SK-N-SH (cell line): ENCODE data around the gene NFATC4. TPM values are rescaled to one million over a fixed set of nuclear protein-coding genes. Genes with fewer than 3 reads are reported as not detected.
"Not testable (repeated sequence)": the region's sequence is repeated elsewhere in the genome, so short reads cannot be mapped to it uniquely, and the experiment has no call there.

Source experiments
- CTCF ChIA-PET: fragments of 300-600, 350-600 bp; formaldehyde crosslinking; extraction: SDS; loops from one replicate; lab custom pipeline; 2021; lab: Yijun Ruan, JAX
- POLR2A ChIA-PET: fragments of 350-600 bp; sonication (Branson Sonifier 250); formaldehyde crosslinking; extraction: SDS; loops from one replicate; lab custom pipeline; 2020; ENCODE audit warnings: antibody characterized with exemption, inconsistent platforms; lab: Yijun Ruan, JAX
- DNase-seq: peaks from one replicate; pipeline ENCODE4 v3.0.0; 2012
- H2AFZ ChIP-seq: fragments of 200-600 bp; sonication (generic); 2 replicates; pipeline ENCODE4 v1.8.1; 2016; ENCODE audit warnings: antibody characterized with exemption, mild to moderate bottlenecking, low read depth
- H3F3A ChIP-seq: fragments of 200-600 bp; sonication (generic); replicated peaks from 2 replicates; pipeline ENCODE3; 2016; ENCODE audit warnings: antibody characterized with exemption, mild to moderate bottlenecking; ENCODE audit not compliant: insufficient read depth
- H3K27ac ChIP-seq, 2 experiments: fragments of 200-500 bp in 1 of 2; fragments of 200-600 bp in 1 of 2; sonication (Bioruptor generic) in 1 of 2; sonication (generic), shearing (Covaris generic) in 1 of 2; 2 replicates each; pipeline versions ENCODE4 v1.5.1 to v1.6.1; 2014 to 2016; ENCODE audit warnings: low read depth in 2 of 2, inconsistent platforms in 1 of 2, low read length in 1 of 2, mild to moderate bottlenecking in 1 of 2, mixed read lengths in 1 of 2
- H3K27me3 ChIP-seq: fragments of 200-600 bp; sonication (generic), shearing (Covaris generic); 2 replicates; pipeline ENCODE4 v1.6.1; 2016; ENCODE audit warnings: mixed run types; ENCODE audit not compliant: insufficient read depth
- H3K36me3 ChIP-seq, 2 experiments: fragments of 200-500 bp in 1 of 2; fragments of 200-600 bp in 1 of 2; sonication (Bioruptor generic) in 1 of 2; sonication (generic) in 1 of 2; replicated peaks in 1 of 2; 2 replicates each; pipeline versions ENCODE3 to v1.5.1; 2014 to 2016; ENCODE audit warnings: low read length in 1 of 2, mild to moderate bottlenecking in 1 of 2; ENCODE audit not compliant: insufficient read depth in 2 of 2, control insufficient read depth in 1 of 2
- H3K4me1 ChIP-seq, 2 experiments: fragments of 200-500 bp in 1 of 2; fragments of 200-600 bp in 1 of 2; sonication (Bioruptor generic) in 1 of 2; sonication (generic), shearing (Covaris generic) in 1 of 2; 2 replicates each; pipeline versions ENCODE4 v1.5.1 to v1.6.1; 2014 to 2016; ENCODE audit warnings: low read depth in 1 of 2, low read length in 1 of 2, mixed run types in 1 of 2; ENCODE audit not compliant: insufficient read depth in 2 of 2, control insufficient read depth in 1 of 2
- H3K4me2 ChIP-seq: fragments of 200-600 bp; sonication (generic), shearing (Covaris generic); 2 replicates; pipeline ENCODE4 v1.6.1; 2017; ENCODE audit warnings: mixed run types
- H3K4me3 ChIP-seq, 2 experiments: fragments of 200-500 bp in 1 of 2; fragments of 200-600 bp in 1 of 2; sonication (Bioruptor generic) in 1 of 2; sonication (generic), shearing (Covaris generic) in 1 of 2; 2 replicates each; pipeline versions ENCODE4 v1.5.1 to v1.8.1; 2014 to 2016; ENCODE audit warnings: low read depth in 2 of 2, inconsistent platforms in 1 of 2, low read length in 1 of 2, mild to moderate bottlenecking in 1 of 2, mixed read lengths in 1 of 2, moderate library complexity in 1 of 2
- H3K79me2 ChIP-seq: fragments of 200-600 bp; sonication (generic); 2 replicates; pipeline ENCODE4 v1.8.1; 2017; ENCODE audit warnings: mild to moderate bottlenecking; ENCODE audit not compliant: insufficient read depth
- H3K9ac ChIP-seq: fragments of 200-600 bp; sonication (generic); 2 replicates; pipeline ENCODE4 v1.6.1; 2017; ENCODE audit warnings: mixed run types
- H3K9me2 ChIP-seq: fragments of 200-600 bp; sonication (generic); 2 replicates; pipeline ENCODE4 v1.6.1; 2017; ENCODE audit warnings: mixed run types
- H3K9me3 ChIP-seq: fragments of 200-600 bp; sonication (generic); 2 replicates; pipeline ENCODE4 v1.6.1; 2017; ENCODE audit warnings: mixed run types, mild to moderate bottlenecking, moderate library complexity
- H4K20me1 ChIP-seq: fragments of 200-600 bp; sonication (generic); 2 replicates; pipeline ENCODE4 v1.6.1; 2017; ENCODE audit warnings: mild to moderate bottlenecking, mixed run types; ENCODE audit not compliant: insufficient read depth
- CHD2 ChIP-seq: fragments of 150-350 bp; IDR thresholded peaks from 2 replicates; pipeline ENCODE4 v1.6.1; 2018; ENCODE audit warnings: low read length; ENCODE audit not compliant: partially characterized antibody
- ELF1 ChIP-seq: IDR thresholded peaks from 2 replicates; pipeline ENCODE4 v1.4.0; 2012
- EP300 ChIP-seq, 2 experiments: IDR thresholded peaks; 2 replicates each; pipeline versions ENCODE4 v1.4.0 to v1.6.1; 2012; ENCODE audit warnings: borderline replicate concordance in 1 of 2, low read depth in 1 of 2, low read length in 1 of 2
- EZH2phosphoT487 ChIP-seq: fragments of 200-600 bp; sonication (generic); IDR thresholded peaks from 2 replicates; pipeline ENCODE4 v1.6.1; 2017; ENCODE audit warnings: low read depth, mixed run types, mild to moderate bottlenecking, antibody characterized with exemption, moderate library complexity, borderline replicate concordance
- FOXM1 ChIP-seq: IDR thresholded peaks from 2 replicates; pipeline ENCODE4 v1.4.0; 2012; ENCODE audit warnings: low read depth, mild to moderate bottlenecking
- GATA2 ChIP-seq: sonication (generic); formaldehyde crosslinking; IDR thresholded peaks from 2 replicates; pipeline ENCODE4 v1.5.0; 2020; ENCODE audit warnings: mild to moderate bottlenecking, missing genetic modification reagents
- JUND ChIP-seq: IDR thresholded peaks from 2 replicates; pipeline ENCODE4 v1.4.0; 2012
- MEF2A ChIP-seq: IDR thresholded peaks from 2 replicates; pipeline ENCODE4 v1.4.0; 2012; ENCODE audit warnings: low read depth, borderline replicate concordance
- NFIC ChIP-seq: IDR thresholded peaks from 2 replicates; pipeline ENCODE4 v1.4.0; 2012; ENCODE audit warnings: borderline replicate concordance
- POLR2AphosphoS5 ChIP-seq: IDR thresholded peaks from 2 replicates; pipeline ENCODE4 v1.6.1; 2012; ENCODE audit warnings: low read depth, low read length
- RAD21 ChIP-seq: IDR thresholded peaks from 2 replicates; pipeline ENCODE4 v1.6.1; 2012; ENCODE audit warnings: mild to moderate bottlenecking, low read length
- RCOR1 ChIP-seq: fragments of 150-350 bp; IDR thresholded peaks from 2 replicates; pipeline ENCODE4 v1.6.1; 2017; ENCODE audit warnings: antibody characterized with exemption, low read length
- SIN3A ChIP-seq: IDR thresholded peaks from 2 replicates; pipeline ENCODE4 v1.6.1; 2012; ENCODE audit warnings: low read depth, mild to moderate bottlenecking, low read length, moderate library complexity, borderline replicate concordance
- TAF1 ChIP-seq: IDR thresholded peaks from 2 replicates; pipeline ENCODE4 v1.6.1; 2012; ENCODE audit warnings: low read depth, mild to moderate bottlenecking, low read length, moderate library complexity, borderline replicate concordance
- TCF12 ChIP-seq: IDR thresholded peaks from 2 replicates; pipeline ENCODE4 v1.4.0; 2012
- YY1 ChIP-seq: IDR thresholded peaks from 2 replicates; pipeline ENCODE4 v1.4.0; 2012; ENCODE audit warnings: low read depth, mild to moderate bottlenecking
- WGBS: methylation state at CpG from one replicate; pipeline ENCODE4 v1.1.6; 2017; ENCODE audit warnings: low lambda C conversion rate; 5-methylcytosine and 5-hydroxymethylcytosine counted together
- polyA plus RNA-seq, 3 experiments: library from polyadenylated mRNA; depleted of rRNA; stranded (reverse); fragments of >200 nt; gene quantifications; 2 replicates each; pipeline ENCODE4 v1.2.3, GENCODE V29; 2012
- TF ChIP-seq, protein P1 (sequence below): fragments of 150-350 bp; IDR thresholded peaks from 2 replicates; pipeline ENCODE4 v1.6.1; 2016; ENCODE audit warnings: mild to moderate bottlenecking, low read depth, low read length
- TF ChIP-seq, protein P2 (sequence below): fragments of 150-350 bp; IDR thresholded peaks from 2 replicates; pipeline ENCODE4 v1.6.1; 2017; ENCODE audit warnings: antibody characterized with exemption, low read length, low read depth, borderline replicate concordance
- TF ChIP-seq, protein P3 (sequence below): IDR thresholded peaks from 2 replicates; pipeline ENCODE4 v1.4.0; 2012; ENCODE audit warnings: low read depth, borderline replicate concordance

The NFATC4 gene
- polyA plus RNA-seq, 1 of the 3 experiments (the other 2 are of a cell fraction): 25.3 TPM

DNA sequence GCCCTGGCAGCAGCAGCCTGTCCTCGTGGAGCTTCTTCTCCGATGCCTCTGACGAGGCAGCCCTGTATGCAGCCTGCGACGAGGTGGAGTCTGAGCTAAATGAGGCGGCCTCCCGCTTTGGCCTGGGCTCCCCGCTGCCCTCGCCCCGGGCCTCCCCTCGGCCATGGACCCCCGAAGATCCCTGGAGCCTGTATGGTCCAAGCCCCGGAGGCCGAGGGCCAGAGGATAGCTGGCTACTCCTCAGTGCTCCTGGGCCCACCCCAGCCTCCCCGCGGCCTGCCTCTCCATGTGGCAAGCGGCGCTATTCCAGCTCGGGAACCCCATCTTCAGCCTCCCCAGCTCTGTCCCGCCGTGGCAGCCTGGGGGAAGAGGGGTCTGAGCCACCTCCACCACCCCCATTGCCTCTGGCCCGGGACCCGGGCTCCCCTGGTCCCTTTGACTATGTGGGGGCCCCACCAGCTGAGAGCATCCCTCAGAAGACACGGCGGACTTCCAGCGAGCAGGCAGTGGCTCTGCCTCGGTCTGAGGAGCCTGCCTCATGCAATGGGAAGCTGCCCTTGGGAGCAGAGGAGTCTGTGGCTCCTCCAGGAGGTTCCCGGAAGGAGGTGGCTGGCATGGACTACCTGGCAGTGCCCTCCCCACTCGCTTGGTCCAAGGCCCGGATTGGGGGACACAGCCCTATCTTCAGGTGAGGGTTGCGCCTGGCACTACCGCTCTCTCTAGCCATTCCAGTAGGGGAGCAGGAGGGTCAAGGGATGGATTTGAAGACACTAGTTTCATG lies 2.1 kb downstream of the NFATC4 start:
- Histone ChIP-seq H3K9ac (no peak overlapping the region), H3F3A (peaks cover 20% of the 10 kb centered on the region), H3K79me2 (no peaks in the 10 kb centered on the region), H3K27ac (no peak overlapping the region; a peak in 1 of 4 replicates), H3K4me2 (no peak overlapping the region), H3K9me2 (no peaks in the 10 kb centered on the region), H3K4me1 (peaks cover 12 to 28% of the 10 kb centered on the region in 2 experiments; a peak in 3 of 4 replicates), H2AFZ (no peak overlapping the region), H3K27me3 (no peaks in the 10 kb centered on the region), H3K4me3 (no peak overlapping the region), H3K9me3 (no peaks in the 10 kb centered on the region), H4K20me1 (no peaks in the 10 kb centered on the region), H3K36me3 (peaks cover 0 to 17% of the 10 kb centered on the region in 2 experiments)
- TF ChIP-seq, protein P1, sequence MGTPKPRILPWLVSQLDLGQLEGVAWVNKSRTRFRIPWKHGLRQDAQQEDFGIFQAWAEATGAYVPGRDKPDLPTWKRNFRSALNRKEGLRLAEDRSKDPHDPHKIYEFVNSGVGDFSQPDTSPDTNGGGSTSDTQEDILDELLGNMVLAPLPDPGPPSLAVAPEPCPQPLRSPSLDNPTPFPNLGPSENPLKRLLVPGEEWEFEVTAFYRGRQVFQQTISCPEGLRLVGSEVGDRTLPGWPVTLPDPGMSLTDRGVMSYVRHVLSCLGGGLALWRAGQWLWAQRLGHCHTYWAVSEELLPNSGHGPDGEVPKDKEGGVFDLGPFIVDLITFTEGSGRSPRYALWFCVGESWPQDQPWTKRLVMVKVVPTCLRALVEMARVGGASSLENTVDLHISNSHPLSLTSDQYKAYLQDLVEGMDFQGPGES: no peak
- no peak for TF ChIP-seq FOXM1
- TF ChIP-seq CHD2: no peak
- TF ChIP-seq NFIC: no peak
- DNase-seq: no peak
- 96% methylated on average over 22 of the region's 32 CpGs for WGBS
- ChIA-PET POLR2A (interaction anchor here (0.7 kb wide), 1 partner anchor 60 kb away, joined by 3 read pairs; the partner anchor contains the start of genes CBLN3 and KHNYN), CTCF (interaction anchor here (1.2 to 6.2 kb wide), 6 partner anchors 13 to 66 kb away, joined by 3 to 44 read pairs (median 11); partner anchors contain the start of genes KHNYN and NYNRIN)

DNA sequence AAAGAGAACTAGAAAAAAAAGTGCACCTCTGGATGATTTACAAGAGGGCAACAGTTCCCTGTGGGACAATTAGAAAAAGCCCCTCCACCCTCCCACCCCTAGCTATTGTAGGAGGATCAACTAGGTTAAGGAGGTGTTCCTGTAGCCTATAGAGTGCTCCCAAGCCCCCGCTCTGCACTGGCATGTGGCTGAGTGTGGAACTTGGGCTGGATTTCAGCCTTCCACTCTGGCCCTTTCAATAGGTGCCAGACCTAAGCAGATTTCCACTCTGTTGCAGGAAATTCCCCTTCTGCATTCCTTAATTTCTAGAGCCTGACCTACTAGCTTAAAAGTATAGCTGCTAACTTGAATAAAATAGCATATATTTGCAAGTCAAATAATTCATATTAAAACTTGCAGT lies 2.8 kb downstream of the NFATC4 start:
- ChIA-PET POLR2A (interaction anchor here (0.7 kb wide), 1 partner anchor 59 kb away, joined by 3 read pairs; the partner anchor contains the start of genes CBLN3 and KHNYN), CTCF (interaction anchor here (1.4 to 6.2 kb wide), 5 partner anchors 12 to 65 kb away, joined by 3 to 44 read pairs (median 16); partner anchors contain the start of gene KHNYN)
- H3K4me1 ChIP-seq: peaks cover 6 to 26% of the 10 kb centered on the region in 2 experiments; a peak in 3 of 4 replicates
- no peaks in the 10 kb centered on the region for H3K9me3 ChIP-seq
- no peaks in the 10 kb centered on the region for H3K9me2 ChIP-seq
- H3F3A ChIP-seq: peaks cover 13% of the 10 kb centered on the region
- peaks cover 0 to 20% of the 10 kb centered on the region in 2 experiments for H3K36me3 ChIP-seq
- whole genome bisulfite sequencing: 100% methylated on average over 1 of the region's 1 CpG
- no peaks in the 10 kb centered on the region for H3K27me3 ChIP-seq
- H3K4me3 ChIP-seq: no peak overlapping the region
- H4K20me1 ChIP-seq: no peaks in the 10 kb centered on the region
- no peaks in the 10 kb centered on the region for H3K79me2 ChIP-seq
- H3K27ac ChIP-seq: no peak overlapping the region
- H3K4me2 ChIP-seq: no peak overlapping the region
- TF ChIP-seq GATA2 (no peak), EP300 (IDR thresholded peaks at IDR 0.05; ENCODE audit: borderline replicate concordance in 1 of 2, low read depth in 1 of 2, low read length in 1 of 2) (no peak), POLR2AphosphoS5 (no peak), RCOR1 (no peak), RAD21 (no peak), EZH2phosphoT487 (no peak), JUND (no peak), SIN3A (no peak), NFIC (no peak), MEF2A (no peak), ELF1 (no peak), TCF12 (no peak), TAF1 (no peak), YY1 (no peak), FOXM1 (no peak)
- TF ChIP-seq, protein P2, sequence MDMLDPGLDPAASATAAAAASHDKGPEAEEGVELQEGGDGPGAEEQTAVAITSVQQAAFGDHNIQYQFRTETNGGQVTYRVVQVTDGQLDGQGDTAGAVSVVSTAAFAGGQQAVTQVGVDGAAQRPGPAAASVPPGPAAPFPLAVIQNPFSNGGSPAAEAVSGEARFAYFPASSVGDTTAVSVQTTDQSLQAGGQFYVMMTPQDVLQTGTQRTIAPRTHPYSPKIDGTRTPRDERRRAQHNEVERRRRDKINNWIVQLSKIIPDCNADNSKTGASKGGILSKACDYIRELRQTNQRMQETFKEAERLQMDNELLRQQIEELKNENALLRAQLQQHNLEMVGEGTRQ: no peak
- TF ChIP-seq, protein P3, sequence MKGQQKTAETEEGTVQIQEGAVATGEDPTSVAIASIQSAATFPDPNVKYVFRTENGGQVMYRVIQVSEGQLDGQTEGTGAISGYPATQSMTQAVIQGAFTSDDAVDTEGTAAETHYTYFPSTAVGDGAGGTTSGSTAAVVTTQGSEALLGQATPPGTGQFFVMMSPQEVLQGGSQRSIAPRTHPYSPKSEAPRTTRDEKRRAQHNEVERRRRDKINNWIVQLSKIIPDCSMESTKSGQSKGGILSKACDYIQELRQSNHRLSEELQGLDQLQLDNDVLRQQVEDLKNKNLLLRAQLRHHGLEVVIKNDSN: no peak
- no peak overlapping the region for H3K9ac ChIP-seq
- DNase-seq: no peak
- no peak overlapping the region for H2AFZ ChIP-seq

DNA sequence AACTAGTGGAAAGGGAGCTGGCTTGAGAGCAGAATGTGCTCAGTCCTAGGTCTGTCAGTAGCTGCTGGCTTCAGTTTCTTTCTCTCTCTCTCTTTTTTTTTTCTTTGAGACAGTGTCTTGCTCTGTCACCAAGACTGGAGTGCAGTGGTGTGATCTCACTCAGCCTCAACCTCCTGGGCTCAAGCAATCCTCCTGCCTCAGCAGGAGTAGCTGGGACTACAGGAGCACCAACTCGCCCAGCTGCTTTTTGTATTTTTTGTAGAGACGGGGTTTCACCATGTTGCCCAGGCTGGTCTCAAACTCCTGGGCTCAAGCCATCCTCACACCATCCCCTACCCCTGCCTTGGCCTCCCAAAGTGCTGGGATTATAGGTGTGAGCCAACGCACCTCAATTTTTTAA lies 3.6 kb downstream of the NFATC4 start:
- H3K9me2 ChIP-seq, H3K9me3 ChIP-seq, H3K27me3 ChIP-seq, H3K4me3 ChIP-seq, H2AFZ ChIP-seq, H4K20me1 ChIP-seq, H3K4me2 ChIP-seq, H3F3A ChIP-seq, POLR2A ChIA-PET, H3K27ac ChIP-seq, H3K9ac ChIP-seq, DNase-seq, H3K79me2 ChIP-seq: not testable (repeated sequence)
- whole genome bisulfite sequencing: 91% methylated on average over 3 of the region's 3 CpGs
- Histone ChIP-seq H3K36me3 (peaks cover 0 to 20% of the 10 kb centered on the region in 2 experiments), H3K4me1 (peaks cover 3 to 20% of the 10 kb centered on the region in 2 experiments; a peak in 2 of 4 replicates)
- CTCF ChIA-PET: interaction anchor here (0.9 to 6.2 kb wide), 4 partner anchors 11 to 66 kb away, joined by 4 to 44 read pairs (median 5); partner anchors contain the start of gene KHNYN
